HEK293 (cell line): ENCODE data around the gene OR2T29.
"Not testable (repeated sequence)": the region's sequence is repeated elsewhere in the genome, so short reads cannot be mapped to it uniquely, and the experiment has no call there.

Experiments used
- ZNF423 ChIP-seq: fragments of 450-650 bp; formaldehyde crosslinking; IDR thresholded peaks from 2 replicates; pipeline ENCODE4 v1.5.1; 2016; ENCODE audit warnings: missing biosample characterization, missing genetic modification characterization
- ZNF830 ChIP-seq: fragments of 450-650 bp; IDR thresholded peaks from 2 replicates; pipeline ENCODE4 v1.5.0; 2018; ENCODE audit warnings: missing biosample characterization, missing genetic modification characterization, low read depth, mild to moderate bottlenecking, moderate library complexity
- TF ChIP-seq, protein P1 (sequence below): fragments of 450-650 bp; formaldehyde crosslinking; IDR thresholded peaks from 2 replicates; pipeline ENCODE4 v1.5.1; 2016; ENCODE audit warnings: missing biosample characterization, missing genetic modification characterization
- TF ChIP-seq, protein P2 (sequence below): fragments of 450-650 bp; formaldehyde crosslinking; IDR thresholded peaks from 2 replicates; pipeline ENCODE4 v1.5.1; 2016; ENCODE audit warnings: missing biosample characterization, missing genetic modification characterization, borderline replicate concordance
- TF ChIP-seq, protein P3 (sequence below): fragments of 450-650 bp; formaldehyde crosslinking; IDR thresholded peaks from 2 replicates; pipeline ENCODE4 v1.5.1; 2016; ENCODE audit warnings: missing biosample characterization, missing genetic modification characterization

DNA sequence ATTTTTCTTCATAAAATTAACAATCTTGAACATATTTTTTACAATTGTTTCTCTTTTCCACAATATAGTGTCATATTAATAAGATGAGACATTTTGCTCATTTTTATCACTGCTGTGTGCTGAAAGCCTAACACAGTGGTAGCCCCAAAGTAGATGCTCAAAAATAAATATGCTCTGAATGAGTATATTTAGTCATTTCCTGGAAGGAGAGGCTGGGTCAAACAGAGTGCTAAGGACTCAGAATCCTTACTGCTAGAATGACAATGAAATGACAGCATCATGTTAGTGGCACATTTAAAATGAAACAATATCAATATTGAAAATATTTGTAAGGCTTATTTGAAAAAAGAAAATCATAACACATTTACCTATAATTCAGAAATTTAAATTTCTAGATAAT, 25.1 kb downstream of the OR2T29 start:
- not testable (repeated sequence) for TF ChIP-seq ZNF423 (tag by site-specific recombination); ZNF830
- TF ChIP-seq, protein P1, sequence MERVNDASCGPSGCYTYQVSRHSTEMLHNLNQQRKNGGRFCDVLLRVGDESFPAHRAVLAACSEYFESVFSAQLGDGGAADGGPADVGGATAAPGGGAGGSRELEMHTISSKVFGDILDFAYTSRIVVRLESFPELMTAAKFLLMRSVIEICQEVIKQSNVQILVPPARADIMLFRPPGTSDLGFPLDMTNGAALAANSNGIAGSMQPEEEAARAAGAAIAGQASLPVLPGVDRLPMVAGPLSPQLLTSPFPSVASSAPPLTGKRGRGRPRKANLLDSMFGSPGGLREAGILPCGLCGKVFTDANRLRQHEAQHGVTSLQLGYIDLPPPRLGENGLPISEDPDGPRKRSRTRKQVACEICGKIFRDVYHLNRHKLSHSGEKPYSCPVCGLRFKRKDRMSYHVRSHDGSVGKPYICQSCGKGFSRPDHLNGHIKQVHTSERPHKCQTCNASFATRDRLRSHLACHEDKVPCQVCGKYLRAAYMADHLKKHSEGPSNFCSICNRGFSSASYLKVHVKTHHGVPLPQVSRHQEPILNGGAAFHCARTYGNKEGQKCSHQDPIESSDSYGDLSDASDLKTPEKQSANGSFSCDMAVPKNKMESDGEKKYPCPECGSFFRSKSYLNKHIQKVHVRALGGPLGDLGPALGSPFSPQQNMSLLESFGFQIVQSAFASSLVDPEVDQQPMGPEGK, result not testable (repeated sequence)
- TF ChIP-seq, protein P2, sequence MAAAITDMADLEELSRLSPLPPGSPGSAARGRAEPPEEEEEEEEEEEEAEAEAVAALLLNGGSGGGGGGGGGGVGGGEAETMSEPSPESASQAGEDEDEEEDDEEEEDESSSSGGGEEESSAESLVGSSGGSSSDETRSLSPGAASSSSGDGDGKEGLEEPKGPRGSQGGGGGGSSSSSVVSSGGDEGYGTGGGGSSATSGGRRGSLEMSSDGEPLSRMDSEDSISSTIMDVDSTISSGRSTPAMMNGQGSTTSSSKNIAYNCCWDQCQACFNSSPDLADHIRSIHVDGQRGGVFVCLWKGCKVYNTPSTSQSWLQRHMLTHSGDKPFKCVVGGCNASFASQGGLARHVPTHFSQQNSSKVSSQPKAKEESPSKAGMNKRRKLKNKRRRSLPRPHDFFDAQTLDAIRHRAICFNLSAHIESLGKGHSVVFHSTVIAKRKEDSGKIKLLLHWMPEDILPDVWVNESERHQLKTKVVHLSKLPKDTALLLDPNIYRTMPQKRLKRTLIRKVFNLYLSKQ (tag by site-specific recombination), result not testable (repeated sequence)
- TF ChIP-seq, protein P3, sequence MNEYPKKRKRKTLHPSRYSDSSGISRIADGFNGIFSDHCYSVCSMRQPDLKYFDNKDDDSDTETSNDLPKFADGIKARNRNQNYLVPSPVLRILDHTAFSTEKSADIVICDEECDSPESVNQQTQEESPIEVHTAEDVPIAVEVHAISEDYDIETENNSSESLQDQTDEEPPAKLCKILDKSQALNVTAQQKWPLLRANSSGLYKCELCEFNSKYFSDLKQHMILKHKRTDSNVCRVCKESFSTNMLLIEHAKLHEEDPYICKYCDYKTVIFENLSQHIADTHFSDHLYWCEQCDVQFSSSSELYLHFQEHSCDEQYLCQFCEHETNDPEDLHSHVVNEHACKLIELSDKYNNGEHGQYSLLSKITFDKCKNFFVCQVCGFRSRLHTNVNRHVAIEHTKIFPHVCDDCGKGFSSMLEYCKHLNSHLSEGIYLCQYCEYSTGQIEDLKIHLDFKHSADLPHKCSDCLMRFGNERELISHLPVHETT (tag by site-specific recombination), result not testable (repeated sequence)
